Endometrium (tissue), 2 donors: ENCODE data around the gene MARK3.

ENCODE experiments used
- FAIRE-seq: peaks from 2 replicates; lab custom pipeline; 2012; peaks lifted over from hg19 to GRCh38; lab: Jason Lieb, UNC
- donor health status: control.
- donor health status: control.

The MARK3 gene

GRCh38 chr14:103538291-103539055, 153.3 kb downstream of the MARK3 start:
- FAIRE-seq = no peak

DNA sequence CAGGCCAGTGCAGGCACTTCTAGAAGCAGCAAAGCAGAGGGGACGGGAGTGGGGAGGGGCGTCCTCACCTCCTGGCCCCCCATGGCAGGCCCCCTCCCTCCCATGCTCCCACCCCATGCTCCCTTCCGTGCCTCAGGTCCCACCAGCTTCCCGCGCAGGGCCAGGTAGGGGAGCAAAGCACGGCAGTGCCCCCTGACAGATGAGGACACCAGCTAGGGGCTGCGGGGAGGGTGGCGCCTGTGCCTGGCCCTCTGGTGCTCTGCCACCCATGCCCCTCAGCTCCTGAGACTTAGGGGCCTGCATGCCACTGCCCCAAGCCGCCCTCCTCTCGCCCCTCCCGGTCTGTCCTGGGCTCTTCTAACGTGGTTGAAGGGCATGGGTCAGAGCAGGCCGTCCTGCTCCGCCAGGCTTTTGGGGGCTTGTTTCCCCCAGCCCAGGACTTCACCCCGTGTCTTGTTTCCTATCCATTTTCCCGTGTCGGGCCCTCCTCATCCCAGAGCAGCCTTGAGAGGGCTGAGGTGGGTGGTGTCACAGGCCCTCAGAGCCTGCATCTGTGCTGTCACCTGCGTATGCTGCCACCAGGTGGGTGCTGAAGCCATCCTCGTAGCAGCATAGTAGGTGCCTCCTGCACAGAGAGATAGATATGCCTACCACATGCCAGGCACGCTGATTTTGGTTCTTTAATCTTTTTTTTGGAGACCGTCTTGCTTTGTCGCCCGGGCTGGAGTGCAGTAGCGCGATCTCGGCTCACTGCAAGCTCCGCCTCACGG, 154.0 kb downstream of the MARK3 start:
- FAIRE-seq = no peak

DNA sequence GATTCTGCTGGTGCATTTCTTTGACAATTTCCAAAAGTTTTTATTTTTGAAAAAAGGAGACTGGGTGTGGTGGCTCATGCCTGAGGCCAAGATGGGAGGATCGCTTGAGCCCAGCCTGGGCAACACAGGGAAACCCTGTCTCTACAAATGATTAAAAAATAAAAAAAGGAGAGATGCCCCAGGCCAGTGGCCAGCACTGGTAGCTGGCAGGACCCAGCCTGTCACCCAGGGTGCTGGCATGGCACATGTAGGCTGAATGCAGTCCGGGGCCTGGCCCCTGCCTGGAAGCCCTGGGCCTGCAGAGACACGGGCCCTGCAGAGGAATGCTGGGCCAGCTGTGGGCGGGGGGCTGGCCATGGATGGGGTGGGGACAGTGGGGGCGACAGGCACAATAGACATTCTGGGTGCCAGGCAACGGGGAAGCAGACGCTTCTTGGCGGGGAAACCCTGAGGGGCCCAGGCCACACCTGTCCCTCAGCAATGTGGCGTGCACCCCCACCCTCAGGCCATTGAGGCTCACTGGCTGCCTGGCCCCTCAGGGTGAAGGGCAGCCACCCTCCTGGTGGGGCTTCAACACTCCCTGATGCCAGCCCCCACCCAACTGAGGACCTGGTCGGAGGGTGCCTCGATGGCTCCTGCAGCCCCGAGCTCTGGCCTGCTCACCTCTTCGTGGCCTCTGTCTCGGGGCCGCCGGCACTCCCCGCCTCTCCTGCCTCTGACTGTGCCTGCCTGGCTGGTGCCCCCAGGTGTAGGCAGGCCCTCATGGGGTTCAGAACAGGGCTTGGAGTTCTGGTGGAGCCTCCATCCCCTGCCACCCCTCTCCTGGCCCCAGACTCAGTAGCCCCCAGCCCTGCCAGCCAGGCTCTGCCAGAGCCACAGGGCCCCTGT, 155.8 kb downstream of the MARK3 start:
- no peak for FAIRE-seq

- no peak for FAIRE-seq
These were observed 156.7 kb downstream of the MARK3 start for GRCh38 chr14:103541709-103542604.

DNA sequence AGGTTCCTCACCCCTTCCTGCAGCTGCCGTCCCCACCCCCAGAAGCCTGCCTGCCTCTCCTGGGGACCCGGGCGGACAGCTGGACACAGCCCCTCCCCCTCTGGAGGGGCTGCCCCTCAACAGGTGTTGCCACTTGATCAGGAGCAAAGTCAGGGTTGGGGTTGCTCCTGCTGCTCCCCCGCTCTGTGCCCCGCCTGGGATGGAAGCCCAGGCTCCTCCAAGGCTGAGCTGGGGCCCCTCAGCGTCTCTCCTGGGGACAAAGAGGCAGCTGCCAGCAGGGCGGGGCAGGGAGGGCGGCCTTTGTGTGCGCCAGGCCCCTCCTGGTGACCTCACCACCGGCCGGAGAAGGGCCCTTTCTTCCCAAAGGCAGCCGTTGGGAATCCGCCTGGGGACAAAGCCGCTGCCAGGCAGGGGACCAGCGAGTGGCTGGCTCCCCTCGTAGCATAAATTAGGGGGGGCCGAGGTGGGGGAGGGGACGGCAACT, 157.4 kb downstream of the MARK3 start:
- no peak for FAIRE-seq

DNA sequence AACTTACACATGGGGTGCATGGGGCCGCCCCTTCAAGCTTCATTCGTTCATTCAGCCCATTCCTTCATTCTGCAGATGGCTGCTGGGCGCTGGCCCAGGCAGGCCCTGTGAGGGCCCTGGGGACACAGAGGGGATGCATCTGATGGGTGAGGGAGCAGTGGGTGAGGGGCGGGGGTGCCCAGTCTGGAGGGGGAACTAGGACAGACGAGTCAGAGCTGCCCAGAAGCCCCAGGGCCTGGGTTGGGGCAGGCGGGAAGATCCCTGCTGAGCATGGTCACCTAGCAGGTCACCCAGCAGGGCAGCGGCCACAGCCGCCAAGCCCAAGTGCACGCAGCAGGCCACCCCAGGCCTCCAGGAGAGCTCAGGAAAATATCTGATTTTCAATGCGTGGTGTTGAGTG, 157.9 kb downstream of the MARK3 start:
- FAIRE-seq = no peak

DNA sequence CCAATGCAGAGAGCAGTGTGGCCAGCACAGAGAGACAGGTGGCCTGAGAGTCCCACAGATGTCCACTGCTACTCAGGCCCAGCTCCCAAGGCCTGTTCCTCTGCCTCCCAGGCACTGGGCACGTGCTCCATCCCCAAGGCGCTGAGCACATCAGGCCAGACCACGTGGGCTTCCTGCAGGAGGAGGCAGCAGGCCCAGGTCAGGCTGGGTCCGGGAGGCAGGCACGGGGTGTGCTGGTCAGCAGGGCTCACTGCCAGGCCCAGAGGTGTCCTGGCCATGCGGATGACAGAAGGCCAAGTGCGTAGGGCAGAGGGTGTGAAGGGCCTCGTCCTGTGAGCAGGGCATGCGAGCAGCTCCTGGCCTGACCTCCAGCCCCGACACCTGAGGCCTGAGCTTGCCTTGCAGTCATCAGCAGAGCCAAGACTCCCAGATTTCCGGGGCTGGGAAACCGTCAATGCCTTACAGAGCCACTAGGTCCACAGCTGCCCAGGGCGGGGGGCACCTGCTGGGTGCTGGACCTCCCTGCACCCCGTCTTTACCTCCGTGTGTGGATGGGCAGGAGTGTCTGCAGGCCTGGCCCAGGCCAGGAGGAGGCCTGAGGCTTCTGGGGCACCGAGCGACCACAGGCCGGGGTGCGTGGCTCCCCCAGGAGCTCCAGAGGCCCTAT, 158.6 kb downstream of the MARK3 start:
- no peak for FAIRE-seq

DNA sequence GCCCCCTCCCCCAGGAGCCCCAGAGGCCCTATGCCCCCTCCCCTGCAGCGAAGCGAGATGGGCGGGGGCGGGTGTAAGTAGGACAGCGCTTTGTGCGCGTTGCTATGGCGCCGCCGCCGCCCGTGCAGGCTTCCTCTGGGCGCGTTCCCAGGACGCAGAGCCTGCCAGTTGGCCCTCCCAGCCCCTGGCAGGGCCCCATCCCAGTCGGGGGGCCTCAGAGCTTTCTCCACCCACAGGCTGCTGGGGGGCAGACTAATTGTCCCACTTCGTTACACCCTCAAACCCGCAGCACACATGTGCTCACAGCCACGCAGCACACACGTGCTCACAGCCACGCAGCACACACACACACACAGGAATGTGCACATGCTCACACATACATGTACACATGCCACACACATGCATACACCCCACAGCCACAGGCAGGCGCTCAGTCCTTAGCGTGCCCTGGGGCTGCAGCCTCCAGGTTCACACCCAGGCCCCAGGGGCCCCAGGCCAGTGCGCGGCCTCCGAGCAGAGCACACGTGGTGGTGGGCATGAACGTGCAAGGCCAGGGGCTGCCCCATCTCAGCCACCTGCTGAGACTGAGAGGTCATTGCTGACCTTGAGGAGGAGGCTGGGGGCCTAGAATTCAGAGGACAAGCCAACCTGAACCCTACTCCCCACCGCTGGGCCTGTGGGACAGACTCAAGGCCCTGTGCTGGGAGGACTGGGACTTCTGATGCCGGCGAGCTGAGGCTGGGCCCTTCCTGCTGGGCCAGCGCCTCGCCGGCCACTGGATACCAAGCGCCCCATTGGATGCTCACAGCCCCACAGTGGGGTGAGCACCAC, 159.4 kb downstream of the MARK3 start:
- FAIRE-seq = no peak

GRCh38 chr14:103545219-103545914, 160.2 kb downstream of the MARK3 start:
- no peak for FAIRE-seq

DNA sequence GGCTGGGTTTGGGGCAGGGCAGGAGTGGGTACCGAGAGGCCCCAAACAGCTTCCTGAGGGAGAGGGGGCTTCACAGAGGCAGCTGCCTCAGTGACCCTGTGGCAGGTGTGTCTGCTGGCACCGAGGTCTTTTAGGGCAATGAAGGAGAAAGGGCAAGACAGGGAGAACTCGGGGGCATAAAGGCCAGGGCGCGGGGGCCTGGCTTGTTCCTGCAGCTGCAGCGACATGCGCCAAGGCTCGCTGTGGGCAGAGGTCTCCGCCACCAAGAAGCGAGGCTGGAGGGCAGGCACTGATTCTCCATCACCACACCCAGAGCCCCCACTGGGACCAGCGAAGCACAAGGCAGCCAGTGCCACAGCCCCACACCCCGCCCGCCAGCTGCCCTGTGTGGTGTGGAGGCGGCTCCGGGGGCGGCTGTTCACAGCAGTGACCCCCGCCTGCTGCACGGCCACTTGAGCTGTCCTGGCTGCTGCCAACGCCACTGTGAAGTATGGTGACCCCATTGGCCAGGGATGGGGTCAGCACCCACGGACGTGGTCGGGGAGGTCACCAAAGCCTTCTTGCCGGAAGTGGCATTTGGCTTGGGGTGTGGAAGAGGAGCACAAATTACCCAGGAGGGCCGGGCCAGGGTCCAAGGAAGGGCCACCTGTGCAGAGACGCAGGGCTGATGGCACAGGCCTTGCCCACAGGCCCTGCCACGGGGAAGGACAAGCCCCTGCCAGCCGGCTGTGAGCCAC, 160.9 kb downstream of the MARK3 start:
- no peak for FAIRE-seq

DNA sequence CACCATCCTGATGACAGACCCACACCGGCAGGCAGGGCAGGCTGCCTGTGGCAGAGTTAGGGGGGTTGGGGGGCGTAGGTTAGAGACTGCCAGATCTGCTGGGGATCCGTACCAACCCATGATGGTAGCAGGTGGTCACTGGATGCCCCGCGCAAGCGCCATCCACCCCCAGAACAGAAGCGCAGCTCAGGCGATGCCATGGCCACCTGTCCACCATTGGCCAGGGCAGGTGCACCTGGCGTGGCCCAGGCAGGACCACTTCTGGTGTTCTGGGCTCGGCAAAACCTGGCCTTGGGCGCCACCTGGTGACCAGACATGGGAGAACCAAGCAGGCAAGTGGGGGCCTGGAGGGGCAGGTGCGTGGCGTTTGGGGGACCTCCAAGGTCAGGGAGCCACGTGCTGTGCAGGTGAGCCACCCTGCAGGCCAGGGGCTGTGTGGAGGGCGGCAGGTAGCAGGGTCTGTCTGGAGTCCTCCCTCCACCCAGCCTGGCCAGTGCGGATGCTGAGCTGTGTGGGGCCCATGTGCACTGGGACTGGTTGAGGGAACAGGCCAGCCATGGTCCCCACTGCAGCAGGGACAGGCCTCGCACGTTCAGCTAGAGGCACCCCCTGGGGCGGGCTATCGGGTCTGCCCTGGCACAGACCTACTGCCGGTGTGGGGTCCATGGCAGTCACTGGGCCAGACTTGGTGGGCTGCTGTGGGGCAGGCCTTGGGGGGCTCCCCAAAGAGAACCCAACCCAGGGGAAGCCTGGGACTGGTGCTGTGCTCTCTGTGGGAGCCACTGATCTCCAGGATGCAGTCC, 161.6 kb downstream of the MARK3 start:
- no peak for FAIRE-seq

GRCh38 chr14:103547455-103547940, 162.3 kb downstream of the MARK3 start:
- no peak for FAIRE-seq

DNA sequence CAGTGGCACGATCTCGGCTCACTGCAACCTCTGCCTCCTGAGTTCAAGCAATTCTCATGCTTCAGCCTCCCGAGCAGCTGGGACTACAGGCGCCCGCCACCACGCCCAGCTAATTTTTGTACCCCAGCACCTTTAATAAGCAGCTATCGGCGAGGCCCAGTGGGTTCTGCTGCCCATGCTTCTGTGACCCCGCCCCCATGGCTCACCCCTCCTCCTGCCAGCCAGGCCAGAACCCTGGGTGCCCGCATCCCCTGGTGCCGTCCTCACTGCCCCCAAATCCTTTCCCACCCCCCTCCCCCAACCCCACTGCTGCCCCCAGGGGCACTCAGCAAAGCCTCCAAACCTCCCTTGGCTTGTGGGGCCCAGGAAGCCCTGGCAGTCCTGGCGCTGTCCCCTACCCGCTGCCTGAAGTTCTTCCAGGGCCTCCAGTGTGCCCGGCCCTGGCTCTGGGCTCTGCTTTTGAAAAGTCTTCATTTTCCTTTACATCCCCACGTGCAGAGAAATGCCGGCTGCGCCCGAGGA, 162.8 kb downstream of the MARK3 start:
- FAIRE-seq = no peak

DNA sequence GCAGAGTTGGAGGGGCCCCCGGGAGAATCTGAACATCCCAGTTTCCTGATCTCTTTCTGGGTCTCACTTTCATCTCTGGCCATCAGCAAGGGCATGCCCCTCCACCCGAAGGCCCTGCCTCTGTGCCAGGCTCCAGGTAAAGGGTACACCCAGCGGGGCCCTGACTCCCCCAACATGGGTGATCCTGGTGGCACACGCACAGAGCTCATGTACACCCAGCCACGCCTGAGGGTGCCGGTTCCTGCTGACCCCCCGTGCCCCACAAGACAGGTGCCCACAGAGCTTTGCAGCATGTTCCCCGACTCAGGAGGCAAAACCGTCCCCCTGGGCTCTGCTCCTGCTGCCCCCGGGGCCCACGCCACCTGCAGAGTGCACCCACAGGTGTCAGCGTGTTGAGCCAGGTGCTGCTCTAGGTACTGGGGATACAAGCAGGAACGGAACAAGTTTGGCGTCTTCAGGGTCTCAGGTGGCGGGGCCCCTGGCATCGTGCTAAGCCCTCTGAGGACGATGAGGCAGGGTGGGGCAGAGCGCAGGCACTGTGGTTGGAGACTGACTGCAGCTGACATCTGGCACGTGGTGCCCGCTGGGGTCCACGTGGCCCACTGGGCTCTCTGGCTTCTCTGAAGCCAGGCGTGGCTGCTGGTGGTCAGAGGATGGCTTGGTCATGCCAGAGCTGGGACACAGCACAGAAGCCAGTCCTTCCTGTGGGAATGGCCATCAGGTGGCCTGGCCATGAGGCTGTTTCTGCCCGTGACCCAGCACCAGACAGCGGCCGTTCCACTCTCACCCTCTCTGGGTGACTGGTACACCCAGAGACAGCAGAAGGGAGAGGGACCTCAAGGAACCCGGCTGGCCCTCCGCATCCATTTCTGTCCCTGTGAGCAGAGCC, 163.5 kb downstream of the MARK3 start:
- no peak for FAIRE-seq

DNA sequence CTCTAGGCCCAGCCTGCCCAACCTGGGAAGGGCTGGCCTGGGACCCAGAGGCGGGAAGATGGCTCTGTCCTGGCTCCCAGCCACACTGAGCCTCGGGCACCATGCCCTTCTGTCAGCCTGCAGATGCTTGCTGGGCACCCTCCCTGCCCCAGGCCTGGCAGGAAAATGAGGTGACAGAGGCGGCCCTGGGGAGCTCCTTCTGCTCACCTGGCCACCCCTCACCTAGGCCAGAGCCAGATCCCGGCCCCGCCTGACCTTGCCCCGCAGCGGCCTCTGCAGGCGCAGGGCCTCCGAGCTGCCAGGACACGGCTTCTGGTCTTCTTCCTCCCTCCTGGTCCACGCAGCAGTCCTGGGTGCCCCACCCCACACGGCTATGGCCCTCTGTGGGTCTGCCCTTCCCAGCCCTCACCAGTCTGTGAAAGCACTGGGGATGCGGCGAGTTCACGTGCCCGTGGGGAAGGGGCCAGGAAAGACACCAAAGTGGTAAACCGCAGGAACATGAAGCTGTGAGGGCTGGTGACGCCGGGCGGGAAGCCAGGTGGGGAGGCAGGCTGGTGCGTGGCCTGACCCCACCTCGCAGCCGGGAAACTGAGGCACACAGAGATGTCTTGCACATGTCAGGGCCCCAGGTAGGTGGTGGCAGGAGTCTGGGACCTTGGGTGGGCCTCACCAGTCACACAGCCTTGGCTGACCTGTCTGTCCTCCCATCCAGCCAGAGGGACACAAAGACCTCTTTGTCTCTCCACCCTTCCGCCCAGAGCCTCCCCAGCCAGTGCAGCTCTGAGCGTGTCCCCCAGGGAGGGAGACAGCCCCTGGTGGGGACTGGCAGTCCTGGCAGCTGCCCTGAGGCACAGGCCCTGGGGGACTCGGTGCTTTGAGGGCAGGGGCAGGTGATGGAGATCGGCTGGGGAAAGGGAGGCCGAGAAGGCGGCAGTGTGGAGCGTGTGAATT, 164.4 kb downstream of the MARK3 start:
- no peak for FAIRE-seq
